Uterus (tissue), 4 donors: ENCODE results near the gene PIP5KL1. TPM values are rescaled to one million over a fixed set of nuclear protein-coding genes. Genes with fewer than 3 reads are reported as not detected.
A peak's percentile ranks its signal among the peaks of the same experiment; 100 is the strongest.

Experiments
- DNase-seq, 2 donors: peaks; one replicate each; pipeline ENCODE4 v3.0.0-alpha.2; 2019 to 2020
- H3K27ac ChIP-seq, 2 donors: fragments of 200-600 bp; sonication (generic); 1 replicate in 1 of 2; 2 replicates in 1 of 2; pipeline ENCODE4 v1.5.1; 2016 to 2018
- H3K27me3 ChIP-seq, 2 donors: fragments of 200-600 bp; sonication (generic); one replicate each; pipeline ENCODE4 v1.5.1; 2018 to 2019; ENCODE audit warnings: control low read depth in 1 of 2
- H3K36me3 ChIP-seq, 2 donors: fragments of 200-600 bp; sonication (generic); one replicate each; pipeline ENCODE4 v1.5.1; 2019; ENCODE audit warnings: control low read depth in 1 of 2
- H3K4me1 ChIP-seq, 2 donors: fragments of 200-600 bp; sonication (generic); one replicate each; pipeline ENCODE4 v1.5.1; 2018 to 2019; ENCODE audit warnings: control low read depth in 1 of 2
- H3K4me3 ChIP-seq, 2 donors: fragments of 200-600 bp; sonication (generic); 1 replicate in 1 of 2; 2 replicates in 1 of 2; pipeline ENCODE4 v1.5.1; 2018 to 2019; ENCODE audit warnings: mild to moderate bottlenecking in 1 of 2
- H3K9me3 ChIP-seq, 2 donors: fragments of 200-600 bp; sonication (generic); one replicate each; pipeline ENCODE4 v1.5.1; 2019; ENCODE audit warnings: control low read depth in 1 of 2
- CTCF ChIP-seq, 4 experiments: fragments of 200-600 bp in 2 of 4; fragments of 450-650 bp in 2 of 4; sonication (generic) in 2 of 4; IDR thresholded peaks; one replicate each; pipeline ENCODE4 v1.5.1; 2016 to 2019; ENCODE audit warnings: antibody characterized with exemption in 4 of 4, mild to moderate bottlenecking in 2 of 4, moderate library complexity in 1 of 4
- POLR2A ChIP-seq, 2 donors: fragments of 450-650 bp; IDR thresholded peaks; one replicate each; pipeline ENCODE4 v1.6.1; 2016; ENCODE audit warnings: antibody characterized with exemption in 2 of 2, mild to moderate bottlenecking in 1 of 2, moderate library complexity in 1 of 2
- intact Hi-C: fragments of 100-400 bp; cut with DNase I; formaldehyde crosslinking; loops from one replicate; pipeline ENCODE4 v1.15.1; 2023; ENCODE audit warnings: low total_unique reads
- total RNA-seq, 4 donors: library from RNA; depleted of rRNA in 3 of 4; stranded (reverse); fragments of >200 nt in 3 of 4; gene quantifications; one replicate each; pipeline versions ENCODE4 v1.1.0 to v1.2.4, GENCODE V29; 2014 to 2023
- donor health status: DM: yes; HTN: yes; CAD: no.

PIP5KL1 gene
- total RNA-seq, 4 donors from 2014 or later: 2.9 to 11.3 (median 3.2) TPM; not detected in 1

- H3K4me3 ChIP-seq: no peak overlapping the region
- H3K27me3 ChIP-seq: no peaks in the 10 kb centered on the region
- no peaks in the 10 kb centered on the region for H3K9me3 ChIP-seq
- H3K4me1 ChIP-seq: peaks cover 45 to 63% of the 10 kb centered on the region in 2 donors
- DNase-seq: peak in 1 of 2 donors; percentile 19
- H3K27ac ChIP-seq: peak overlapping the region; percentile 90 to 91
- TF ChIP-seq CTCF (IDR thresholded peaks at IDR 0.05): no peak
- TF ChIP-seq POLR2A (IDR thresholded peaks at IDR 0.05): no peak
- H3K36me3 ChIP-seq: no peaks in the 10 kb centered on the region
- intact Hi-C loops: no loop called here
Observed at GRCh38 chr9:127962278-127962677, 31.7 kb upstream of the PIP5KL1 start.

GRCh38 chr9:127961613-127962155 lies 31.1 kb upstream of the PIP5KL1 start:
- peak overlapping the region; percentile 90 to 91 for H3K27ac ChIP-seq
- H3K9me3 ChIP-seq: no peaks in the 10 kb centered on the region
- H3K4me3 ChIP-seq: no peak overlapping the region
- peaks cover 39 to 57% of the 10 kb centered on the region in 2 donors for H3K4me1 ChIP-seq
- TF ChIP-seq CTCF (IDR thresholded peaks at IDR 0.05) (no peak), POLR2A (IDR thresholded peaks at IDR 0.05) (no peak)
- DNase-seq: peak in 1 of 2 donors; percentile 14
- H3K36me3 ChIP-seq: no peaks in the 10 kb centered on the region
- no peaks in the 10 kb centered on the region for H3K27me3 ChIP-seq
- intact Hi-C loops: no loop called here

- TF ChIP-seq POLR2A (IDR thresholded peaks at IDR 0.05) (no peak), CTCF (IDR thresholded peaks at IDR 0.05) (no peak)
- no peaks in the 10 kb centered on the region for H3K36me3 ChIP-seq
- intact Hi-C loops: no loop called here
- peak in 1 of 2 donors; percentile 19 for DNase-seq
- H3K27ac ChIP-seq: peak overlapping the region; percentile 90 to 91
- no peaks in the 10 kb centered on the region for H3K9me3 ChIP-seq
- no peaks in the 10 kb centered on the region for H3K27me3 ChIP-seq
- H3K4me3 ChIP-seq: no peak overlapping the region
- peaks cover 34 to 51% of the 10 kb centered on the region in 2 donors for H3K4me1 ChIP-seq
Observed at GRCh38 chr9:127961155-127961490, 30.5 kb upstream of the PIP5KL1 start.

- Histone ChIP-seq H3K4me1 (peaks cover 34 to 47% of the 10 kb centered on the region in 2 donors), H3K4me3 (no peak overlapping the region), H3K27ac (peak overlapping the region; percentile 90 to 91), H3K9me3 (no peaks in the 10 kb centered on the region), H3K36me3 (no peaks in the 10 kb centered on the region), H3K27me3 (no peaks in the 10 kb centered on the region)
- intact Hi-C loops: no loop called here
- TF ChIP-seq POLR2A (IDR thresholded peaks at IDR 0.05): no peak
- no peak for TF ChIP-seq CTCF (IDR thresholded peaks at IDR 0.05)
- DNase-seq: no peak
Observed at GRCh38 chr9:127960410-127961154, 30.0 kb upstream of the PIP5KL1 start.

- DNase-seq: no peak
- intact Hi-C loops: no loop called here
- Histone ChIP-seq H3K27ac (peak overlapping the region; percentile 90 to 91), H3K9me3 (no peaks in the 10 kb centered on the region), H3K4me3 (no peak overlapping the region), H3K36me3 (no peaks in the 10 kb centered on the region), H3K27me3 (no peaks in the 10 kb centered on the region), H3K4me1 (peaks cover 35 to 52% of the 10 kb centered on the region in 2 donors)
- no peak for TF ChIP-seq CTCF (IDR thresholded peaks at IDR 0.05)
Observed at GRCh38 chr9:127959841-127960409, 29.3 kb upstream of the PIP5KL1 start.
